Activated naive CD8-positive, alpha-beta T cell (primary cell): ENCODE data around the gene AQP2.

Experiments used
- H3K27ac Mint-ChIP-seq: one replicate; pipeline ENCODE4 v1.8.0; 2021; ENCODE audit warnings: mixed read lengths
- H3K27me3 Mint-ChIP-seq: one replicate; pipeline ENCODE4 v1.8.0; 2021; ENCODE audit warnings: mixed read lengths
- H3K36me3 Mint-ChIP-seq: one replicate; pipeline ENCODE4 v1.8.0; 2021; ENCODE audit warnings: mixed read lengths
- H3K4me1 Mint-ChIP-seq: one replicate; pipeline ENCODE4 v1.8.0; 2021; ENCODE audit warnings: low read depth, mixed read lengths
- H3K4me3 Mint-ChIP-seq: one replicate; pipeline ENCODE4 v1.8.0; 2021; ENCODE audit warnings: mild to moderate bottlenecking, mixed read lengths
- H3K9me3 Mint-ChIP-seq: one replicate; pipeline ENCODE4 v1.8.0; 2021; ENCODE audit warnings: low read depth, mixed read lengths

Gene AQP2

GRCh38 chr12:49950273-49951251 lies at the start of gene AQP2:
Gene AQP2 (plus strand): TSS chr12:49950737. CDS start chr12:49950831, 94 bp downstream.
- Mint-ChIP-seq H3K27me3 (peaks cover 14% of the 10 kb centered on the region), H3K4me3 (no peak within 1 kb of the TSS), H3K36me3 (no peaks in the 10 kb centered on the region), H3K27ac (no peak within 1 kb of the TSS), H3K4me1 (peaks cover 10% of the 10 kb centered on the region), H3K9me3 (no peaks in the 10 kb centered on the region)

GRCh38 chr12:49901026-49901425 lies 49.5 kb upstream of the AQP2 start:
- no peaks in the 10 kb centered on the region for H3K27me3 Mint-ChIP-seq
- no peaks in the 10 kb centered on the region for H3K9me3 Mint-ChIP-seq
- peaks cover 7% of the 10 kb centered on the region for H3K4me1 Mint-ChIP-seq
- H3K4me3 Mint-ChIP-seq: no peak overlapping the region
- no peaks in the 10 kb centered on the region for H3K36me3 Mint-ChIP-seq
- no peak overlapping the region for H3K27ac Mint-ChIP-seq

- Mint-ChIP-seq H3K36me3 (no peaks in the 10 kb centered on the region), H3K9me3 (no peaks in the 10 kb centered on the region), H3K4me3 (peak overlapping the region; percentile 4), H3K27me3 (no peaks in the 10 kb centered on the region), H3K4me1 (peaks cover 7% of the 10 kb centered on the region), H3K27ac (no peak overlapping the region)
Measured at GRCh38 chr12:49901986-49902385, 48.6 kb upstream of the AQP2 start.

GRCh38 chr12:49902399-49903350 lies 47.9 kb upstream of the AQP2 start:
- Mint-ChIP-seq H3K27me3 (no peaks in the 10 kb centered on the region), H3K4me1 (peaks cover 7% of the 10 kb centered on the region), H3K27ac (no peak overlapping the region), H3K4me3 (peak overlapping the region; percentile 72), H3K36me3 (no peaks in the 10 kb centered on the region), H3K9me3 (no peaks in the 10 kb centered on the region)

GRCh38 chr12:49903351-49903699 lies 47.2 kb upstream of the AQP2 start:
- no peak overlapping the region for H3K27ac Mint-ChIP-seq
- peaks cover 7% of the 10 kb centered on the region for H3K4me1 Mint-ChIP-seq
- H3K4me3 Mint-ChIP-seq: peak overlapping the region; percentile 72
- no peaks in the 10 kb centered on the region for H3K27me3 Mint-ChIP-seq
- H3K9me3 Mint-ChIP-seq: no peaks in the 10 kb centered on the region
- no peaks in the 10 kb centered on the region for H3K36me3 Mint-ChIP-seq

- H3K9me3 Mint-ChIP-seq: no peaks in the 10 kb centered on the region
- no peaks in the 10 kb centered on the region for H3K36me3 Mint-ChIP-seq
- peaks cover 7% of the 10 kb centered on the region for H3K4me1 Mint-ChIP-seq
- peak within 1 kb of the TSS; percentile 80 for H3K4me3 Mint-ChIP-seq
- no peak within 1 kb of the TSS for H3K27ac Mint-ChIP-seq
- no peaks in the 10 kb centered on the region for H3K27me3 Mint-ChIP-seq
Measured at GRCh38 chr12:49903700-49904423, 46.7 kb upstream of the AQP2 start, which contains the start of gene FAIM2. Gene FAIM2 (minus strand): TSS chr12:49903900. CDS start chr12:49903792, 108 bp downstream.

GRCh38 chr12:49904601-49905000 lies 45.9 kb upstream of the AQP2 start:
- Mint-ChIP-seq H3K27me3 (no peaks in the 10 kb centered on the region), H3K27ac (no peak overlapping the region), H3K4me3 (peak overlapping the region; percentile 80)

GRCh38 chr12:49905718-49906314 lies 44.7 kb upstream of the AQP2 start:
- H3K4me3 Mint-ChIP-seq: peak overlapping the region; percentile 11
- no peak overlapping the region for H3K27ac Mint-ChIP-seq
- H3K27me3 Mint-ChIP-seq: no peaks in the 10 kb centered on the region
- peaks cover 7% of the 10 kb centered on the region for H3K4me1 Mint-ChIP-seq
- no peaks in the 10 kb centered on the region for H3K9me3 Mint-ChIP-seq
- no peaks in the 10 kb centered on the region for H3K36me3 Mint-ChIP-seq

More at GRCh38 chr12:49904601-49905000, 45.9 kb upstream of the AQP2 start:
- no peaks in the 10 kb centered on the region for H3K9me3 Mint-ChIP-seq
- H3K36me3 Mint-ChIP-seq: no peaks in the 10 kb centered on the region
- peaks cover 7% of the 10 kb centered on the region for H3K4me1 Mint-ChIP-seq

- Mint-ChIP-seq H3K36me3 (no peaks in the 10 kb centered on the region), H3K27me3 (no peaks in the 10 kb centered on the region), H3K9me3 (no peaks in the 10 kb centered on the region), H3K4me1 (peaks cover 7% of the 10 kb centered on the region), H3K4me3 (no peak overlapping the region), H3K27ac (no peak overlapping the region)
Measured at GRCh38 chr12:49907352-49907751, 43.2 kb upstream of the AQP2 start.

GRCh38 chr12:49909356-49909755 lies 41.2 kb upstream of the AQP2 start:
- Mint-ChIP-seq H3K27ac (no peak overlapping the region), H3K4me1 (peaks cover 4% of the 10 kb centered on the region), H3K4me3 (no peak overlapping the region), H3K36me3 (no peaks in the 10 kb centered on the region), H3K27me3 (no peaks in the 10 kb centered on the region), H3K9me3 (no peaks in the 10 kb centered on the region)

GRCh38 chr12:49909826-49910225 lies 40.7 kb upstream of the AQP2 start:
- H3K36me3 Mint-ChIP-seq: no peaks in the 10 kb centered on the region
- no peak overlapping the region for H3K4me3 Mint-ChIP-seq
- H3K9me3 Mint-ChIP-seq: no peaks in the 10 kb centered on the region
- H3K27ac Mint-ChIP-seq: no peak overlapping the region
- H3K27me3 Mint-ChIP-seq: no peaks in the 10 kb centered on the region
- no peaks in the 10 kb centered on the region for H3K4me1 Mint-ChIP-seq

- Mint-ChIP-seq H3K27ac (no peak overlapping the region), H3K9me3 (no peaks in the 10 kb centered on the region), H3K4me1 (no peaks in the 10 kb centered on the region), H3K27me3 (no peaks in the 10 kb centered on the region), H3K4me3 (no peak overlapping the region), H3K36me3 (no peaks in the 10 kb centered on the region)
Measured at GRCh38 chr12:49910331-49911212, 40.0 kb upstream of the AQP2 start.

GRCh38 chr12:49911213-49911605 lies 39.3 kb upstream of the AQP2 start:
- Mint-ChIP-seq H3K27ac (no peak overlapping the region), H3K36me3 (no peaks in the 10 kb centered on the region), H3K9me3 (no peaks in the 10 kb centered on the region), H3K27me3 (no peaks in the 10 kb centered on the region), H3K4me3 (no peak overlapping the region), H3K4me1 (no peaks in the 10 kb centered on the region)
